ENCODE measurements around the gene ZEB1. TPM values are rescaled to one million over a fixed set of nuclear protein-coding genes. Genes with fewer than 3 reads are reported as not detected.
A peak's percentile ranks its signal among the peaks of the same experiment; 100 is the strongest.

ZEB1 gene
- total and polyA plus RNA-seq, 2 donors (not counting 1 experiment from before 2014, with no cell fraction given), result 73.7 to 221 TPM

GRCh38 chr10:31536302-31536701 lies 217.3 kb downstream of the ZEB1 start:
- H3K4me2 ChIP-seq (ENCODE audit: extremely low read depth, insufficient read depth, low read length), result peak overlapping the region; percentile 25
- H3K4me1 ChIP-seq (ENCODE audit: control insufficient read depth, extremely low read depth, insufficient read depth, low read length), result peaks cover 3% of the 10 kb centered on the region
- H3K27me3 ChIP-seq (ENCODE audit: control insufficient read depth, insufficient read depth, low read length), result no peaks in the 10 kb centered on the region
- no peaks in the 10 kb centered on the region for H3K36me3 ChIP-seq (ENCODE audit: control insufficient read depth, insufficient read depth, low read length)
- no peaks in the 10 kb centered on the region for H3K79me2 ChIP-seq (ENCODE audit: control insufficient read depth, insufficient read depth, low read length)
- no peaks in the 10 kb centered on the region for H4K20me1 ChIP-seq (ENCODE audit: control insufficient read depth, extremely low read depth, insufficient read depth, low read length)
- peak in 1 of 2 donors; percentile 32 for DNase-seq (ENCODE audit: low read depth in 2 of 2)
- no peak overlapping the region for H3K4me3 ChIP-seq (replicated peaks in 1 of 4; ENCODE audit: control extremely low read depth in 1 of 4, insufficient read depth in 1 of 4, low read depth in 3 of 4, low read length in 4 of 4)
- no peaks in the 10 kb centered on the region for H3K9me3 ChIP-seq (ENCODE audit: control insufficient read depth, insufficient read depth, low read depth, low read length)
- H3K27ac ChIP-seq (ENCODE audit: insufficient read depth, low read length), result no peak overlapping the region
- TF ChIP-seq CTCF (conservative IDR thresholded peaks at IDR 0.05 in 1 of 2, IDR thresholded peaks at IDR 0.05 in 1 of 2; ENCODE audit: low read depth in 1 of 2, low read length in 2 of 2), result no peak
- TF ChIP-seq EZH2 (IDR thresholded peaks at IDR 0.05; ENCODE audit: low read length, missing control alignments), result no peak
- no peak overlapping the region for H2AFZ ChIP-seq (ENCODE audit: low read length)
- no peak overlapping the region for H3K9ac ChIP-seq (ENCODE audit: insufficient read depth, low read length)

GRCh38 chr10:31549896-31550295 lies 230.9 kb downstream of the ZEB1 start:
- H3K27ac ChIP-seq (ENCODE audit: insufficient read depth, low read length), result no peak overlapping the region
- no peaks in the 10 kb centered on the region for H3K4me1 ChIP-seq (ENCODE audit: control insufficient read depth, extremely low read depth, insufficient read depth, low read length)
- TF ChIP-seq CTCF (conservative IDR thresholded peaks at IDR 0.05 in 1 of 2, IDR thresholded peaks at IDR 0.05 in 1 of 2; ENCODE audit: low read depth in 1 of 2, low read length in 2 of 2) (no peak), EZH2 (IDR thresholded peaks at IDR 0.05; ENCODE audit: low read length, missing control alignments) (no peak)
- no peak overlapping the region for H3K4me2 ChIP-seq (ENCODE audit: extremely low read depth, insufficient read depth, low read length)
- H3K4me3 ChIP-seq (replicated peaks in 1 of 4; ENCODE audit: control extremely low read depth in 1 of 4, insufficient read depth in 1 of 4, low read depth in 3 of 4, low read length in 4 of 4), result no peak overlapping the region
- DNase-seq (ENCODE audit: low read depth in 2 of 2), result peak in 1 of 2 donors; percentile 60
- no peaks in the 10 kb centered on the region for H3K79me2 ChIP-seq (ENCODE audit: control insufficient read depth, insufficient read depth, low read length)
- no peaks in the 10 kb centered on the region for H4K20me1 ChIP-seq (ENCODE audit: control insufficient read depth, extremely low read depth, insufficient read depth, low read length)
- H3K9ac ChIP-seq (ENCODE audit: insufficient read depth, low read length), result no peak overlapping the region
- no peak overlapping the region for H2AFZ ChIP-seq (ENCODE audit: low read length)
- no peaks in the 10 kb centered on the region for H3K27me3 ChIP-seq (ENCODE audit: control insufficient read depth, insufficient read depth, low read length)
- H3K36me3 ChIP-seq (ENCODE audit: control insufficient read depth, insufficient read depth, low read length), result no peaks in the 10 kb centered on the region
- H3K9me3 ChIP-seq (ENCODE audit: control insufficient read depth, insufficient read depth, low read depth, low read length), result no peaks in the 10 kb centered on the region

- Histone ChIP-seq H3K9ac (ENCODE audit: insufficient read depth, low read length) (no peak overlapping the region), H4K20me1 (ENCODE audit: control insufficient read depth, extremely low read depth, insufficient read depth, low read length) (no peaks in the 10 kb centered on the region), H3K36me3 (ENCODE audit: control insufficient read depth, insufficient read depth, low read length) (no peaks in the 10 kb centered on the region), H3K9me3 (ENCODE audit: control insufficient read depth, insufficient read depth, low read depth, low read length) (no peaks in the 10 kb centered on the region), H2AFZ (ENCODE audit: low read length) (no peak overlapping the region), H3K4me2 (ENCODE audit: extremely low read depth, insufficient read depth, low read length) (no peak overlapping the region), H3K27me3 (ENCODE audit: control insufficient read depth, insufficient read depth, low read length) (no peaks in the 10 kb centered on the region), H3K4me3 (replicated peaks in 1 of 4; ENCODE audit: control extremely low read depth in 1 of 4, insufficient read depth in 1 of 4, low read depth in 3 of 4, low read length in 4 of 4) (no peak overlapping the region), H3K79me2 (ENCODE audit: control insufficient read depth, insufficient read depth, low read length) (no peaks in the 10 kb centered on the region), H3K4me1 (ENCODE audit: control insufficient read depth, extremely low read depth, insufficient read depth, low read length) (no peaks in the 10 kb centered on the region), H3K27ac (ENCODE audit: insufficient read depth, low read length) (no peak overlapping the region)
- DNase-seq (ENCODE audit: low read depth in 2 of 2), result peak; percentile 64 to 92
- TF ChIP-seq EZH2 (IDR thresholded peaks at IDR 0.05; ENCODE audit: low read length, missing control alignments), result no peak
- no peak for TF ChIP-seq CTCF (conservative IDR thresholded peaks at IDR 0.05 in 1 of 2, IDR thresholded peaks at IDR 0.05 in 1 of 2; ENCODE audit: low read depth in 1 of 2, low read length in 2 of 2)
Observed at GRCh38 chr10:31554556-31554955, 235.5 kb downstream of the ZEB1 start.

Measured in fibroblast of lung (primary cell).